Heart left ventricle (tissue), 16 donors: ENCODE data around the gene CTTN. TPM values are rescaled to one million over a fixed set of nuclear protein-coding genes. Genes with fewer than 3 reads are reported as not detected.

Source experiments
- ATAC-seq, 4 donors: fragments of 200-7000 bp; cut with Tn5 transposase; one replicate each; pipeline ENCODE4 v1.9.1; 2020 to 2022; ENCODE audit warnings: moderate library complexity in 4 of 4, mild to moderate bottlenecking in 3 of 4, moderate number of reproducible peaks in 1 of 4
- DNase-seq, 5 donors: peaks; one replicate each; pipeline ENCODE4 v3.0.0-alpha.2; 2020
- H3K27ac ChIP-seq, 12 donors: fragments of 200-600 bp; sonication (generic) in 4 of 12; one replicate each; pipeline versions ENCODE4 v1.5.0 to v1.8.0; 2016 to 2022; ENCODE audit warnings: mild to moderate bottlenecking in 2 of 12
- H3K27me3 ChIP-seq, 9 donors: fragments of 200-600 bp; sonication (generic) in 2 of 9; one replicate each; pipeline versions ENCODE4 v1.5.1 to v1.8.0; 2016 to 2022; ENCODE audit warnings: mild to moderate bottlenecking in 3 of 9
- H3K36me3 ChIP-seq, 9 donors: fragments of 200-600 bp; sonication (generic) in 2 of 9; one replicate each; pipeline versions ENCODE4 v1.5.0 to v1.8.0; 2018 to 2022; ENCODE audit warnings: mild to moderate bottlenecking in 2 of 9
- H3K4me1 ChIP-seq, 12 donors: fragments of 200-600 bp; sonication (generic) in 4 of 12; one replicate each; pipeline versions ENCODE4 v1.5.0 to v1.8.0; 2016 to 2022; ENCODE audit warnings: mild to moderate bottlenecking in 3 of 12
- H3K4me3 ChIP-seq, 12 donors: fragments of 200-600 bp; sonication (generic) in 4 of 12; one replicate each; pipeline versions ENCODE4 v1.5.0 to v1.8.0; 2017 to 2022; ENCODE audit warnings: mild to moderate bottlenecking in 9 of 12, moderate library complexity in 4 of 12
- H3K9me3 ChIP-seq, 12 donors: fragments of 200-600 bp; sonication (generic) in 4 of 12; one replicate each; pipeline versions ENCODE4 v1.5.0 to v1.8.0; 2016 to 2022; ENCODE audit warnings: mild to moderate bottlenecking in 1 of 12
- CTCF ChIP-seq, 12 donors: fragments of 200-600 bp; sonication (generic) in 4 of 12; IDR thresholded peaks; one replicate each; pipeline versions ENCODE4 v1.5.0 to v1.8.0; 2018 to 2022; ENCODE audit warnings: antibody characterized with exemption in 12 of 12, mild to moderate bottlenecking in 5 of 12
- POLR2A ChIP-seq, 2 donors: fragments of 450-650 bp; IDR thresholded peaks; one replicate each; pipeline ENCODE4 v1.6.1; 2017; ENCODE audit warnings: antibody characterized with exemption in 2 of 2, mild to moderate bottlenecking in 2 of 2, moderate library complexity in 2 of 2
- WGBS, 4 donors: extraction: QIAGEN DNeasy Blood & Tissue Kit in 2 of 4; methylation state at CpG; one replicate each; pipeline versions ENCODE4 v1.1.5 to v1.1.7; 2013 to 2018; 5-methylcytosine and 5-hydroxymethylcytosine counted together
- intact Hi-C, 10 donors: fragments of 100-400 bp; cut with DNase I; formaldehyde crosslinking; loops; one replicate each; pipeline versions ENCODE4 v1.11.1 to v1.14.2; 2022
- polyA plus RNA-seq, 2 donors: library from polyadenylated mRNA; stranded (reverse); fragments of 200-250 nt; gene quantifications; one replicate each; pipeline ENCODE4 v1.2.3, GENCODE V29; 2013
- total RNA-seq, 9 donors: library from RNA; depleted of rRNA in 2 of 9; stranded (reverse); fragments of >200 nt in 2 of 9; fragmentation: NEBNext Ultra II Directional in 3 of 9; extraction: Animal tissue kit (Norgen Biotek cat#: 25700) in 3 of 9; gene quantifications; one replicate each; pipeline versions ENCODE4 v1.1.0 to v1.2.4, GENCODE V29; 2016 to 2023
- donor health status: ischemic (EF 13 %, LVEDD 7.1; RV severe dilation, severe dysfunction).
- donor health status: healthy with polysubstance abuse.
- donor health status: DM: no; HTN: yes; CAD: no.
- donor health status: DM: no; HTN: no; CAD: no.
- donor health status: ischemic (EF 25% LVEDD 6.9; RV normal size, moderate dysfunction).
- donor health status: ischemic (EF 25% LVEDD 5.7; RV mildly dilated, moderate dysfunction).
- donor health status: healthy.
- donor health status: DM: yes; HTN: yes; CAD: no.
- donor health status: ischemic (EF 35%, LVEDD 5.7; RV mildly dilated, moderate dysfunction).
- donor health status: nonischemic (EF 11% LVEDD 7.7; RV severe dilation, severe dysfunction).
- donor health status: DM: yes; HTN: yes; CAD: no.
- donor health status: PGD.
- donor health status: ischemic (EF 29% LVEDD 5.4; RV normal size, mild dysfunction).
- donor health status: nonischemic (EF 23%, LVEDD 6.1; RV moderate dilation, normal function).

The CTTN gene
- total and polyA plus RNA-seq, 11 donors: 77.3 to 186 (median 133) TPM

GRCh38 chr11:70409437-70409836 is 11.1 kb downstream of the CTTN start:
- H3K9me3 ChIP-seq: no peaks in the 10 kb centered on the region
- intact Hi-C loops: no loop called here
- H3K27me3 ChIP-seq: peaks cover 0 to 48% (median 0%) of the 10 kb centered on the region in 9 donors
- no peak overlapping the region for H3K4me3 ChIP-seq
- H3K27ac ChIP-seq: peak overlapping the region in 10 of 12 donors; percentile 25 to 83 (median 52)
- WGBS, 4 donors: 79 to 89% (median 84%) methylated on average over 10 of the region's 10 CpGs
- no peak for TF ChIP-seq CTCF (IDR thresholded peaks at IDR 0.05)
- TF ChIP-seq POLR2A (IDR thresholded peaks at IDR 0.05): no peak
- ATAC-seq: no peak
- H3K36me3 ChIP-seq: peaks cover 6 to 96% (median 89%) of the 10 kb centered on the region in 9 donors
- DNase-seq: no peak
- H3K4me1 ChIP-seq: peaks cover 0 to 61% (median 12%) of the 10 kb centered on the region in 12 donors

DNA sequence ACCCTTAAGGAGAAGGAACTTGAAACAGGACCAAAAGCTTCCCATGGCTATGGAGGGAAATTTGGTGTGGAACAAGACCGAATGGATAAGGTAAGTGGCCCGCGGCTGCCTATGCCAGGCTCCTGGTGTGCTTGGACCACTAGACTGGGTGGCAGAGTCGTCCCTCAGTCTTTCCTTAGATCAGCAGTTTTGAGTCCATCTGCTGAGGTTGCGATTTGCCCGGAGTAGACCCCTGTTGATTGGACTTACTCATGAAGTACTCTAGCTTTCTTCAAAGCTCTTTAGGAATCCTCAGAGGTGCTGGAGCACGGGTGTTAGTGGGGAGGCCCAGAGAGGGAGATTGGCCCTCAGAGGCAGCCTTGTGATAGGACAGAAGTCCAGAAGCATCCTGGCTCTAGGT is 11.5 kb downstream of the CTTN start:
- TF ChIP-seq CTCF (IDR thresholded peaks at IDR 0.05) (no peak), POLR2A (IDR thresholded peaks at IDR 0.05) (no peak)
- no peak for ATAC-seq
- peaks cover 0 to 52% (median 0%) of the 10 kb centered on the region in 9 donors for H3K27me3 ChIP-seq
- peaks cover 6 to 99% (median 94%) of the 10 kb centered on the region in 9 donors for H3K36me3 ChIP-seq
- peak overlapping the region in 11 of 12 donors; percentile 25 to 83 (median 47) for H3K27ac ChIP-seq
- no peak for DNase-seq
- intact Hi-C loops: loop anchor here in 1 of 10 donors (2.0 kb wide), 1 partner anchor 77 kb away; no protein-coding TSS in a partner anchor
- H3K9me3 ChIP-seq: no peaks in the 10 kb centered on the region
- WGBS, 4 donors: 87 to 90% (median 88%) methylated on average over 7 of the region's 7 CpGs
- no peak overlapping the region for H3K4me3 ChIP-seq
- peaks cover 0 to 61% (median 12%) of the 10 kb centered on the region in 12 donors for H3K4me1 ChIP-seq

- H3K4me1 ChIP-seq: peaks cover 0 to 55% (median 10%) of the 10 kb centered on the region in 12 donors
- peaks cover 0 to 52% (median 0%) of the 10 kb centered on the region in 9 donors for H3K27me3 ChIP-seq
- WGBS, 4 donors: 65 to 71% (median 66%) methylated on average over 25 to 29 of the region's 29 CpGs
- peak overlapping the region in 10 of 12 donors; percentile 25 to 83 (median 52) for H3K27ac ChIP-seq
- ATAC-seq (peak; percentile 89 to 94 (median 92)), DNase-seq (peak; percentile 81 to 94 (median 87))
- H3K9me3 ChIP-seq: no peaks in the 10 kb centered on the region
- peaks cover 6 to 100% (median 99%) of the 10 kb centered on the region in 9 donors for H3K36me3 ChIP-seq
- TF ChIP-seq CTCF (IDR thresholded peaks at IDR 0.05) (no peak), POLR2A (IDR thresholded peaks at IDR 0.05) (no peak)
- H3K4me3 ChIP-seq: no peak overlapping the region
- intact Hi-C loops: loop anchor here in 1 of 10 donors (2.0 kb wide), 1 partner anchor 78 kb away; no protein-coding TSS in a partner anchor
Observed at GRCh38 chr11:70410276-70411205, 12.2 kb downstream of the CTTN start.
